Spleen (tissue), 7 donors: ENCODE data around the gene SOX6.

Experiments
- CTCF ChIP-seq, 11 experiments: fragments of 200-600 bp in 7 of 11; fragments of 450-650 bp in 4 of 11; sonication (generic) in 4 of 11; IDR thresholded peaks in 8 of 11; conservative IDR thresholded peaks in 3 of 11; 1 replicate in 7 of 11; 2 replicates in 4 of 11; pipeline versions ENCODE4 v1.4.0 to v1.8.0; 2016 to 2021; ENCODE audit warnings: antibody characterized with exemption in 11 of 11, inconsistent platforms in 4 of 11, mild to moderate bottlenecking in 1 of 11
- POLR2A ChIP-seq, 3 donors: fragments of 450-650 bp; IDR thresholded peaks; one replicate each; pipeline ENCODE4 v1.5.1; 2017; ENCODE audit warnings: antibody characterized with exemption in 3 of 3, mild to moderate bottlenecking in 1 of 3
- donor health status: DM: no; HTN: no; CAD: no; lungs with moderate emphysema.
- donor health status: DM: no; HTN: no; CAD: no.
- donor health status: DM: no; HTN: no; CAD: no.

DNA sequence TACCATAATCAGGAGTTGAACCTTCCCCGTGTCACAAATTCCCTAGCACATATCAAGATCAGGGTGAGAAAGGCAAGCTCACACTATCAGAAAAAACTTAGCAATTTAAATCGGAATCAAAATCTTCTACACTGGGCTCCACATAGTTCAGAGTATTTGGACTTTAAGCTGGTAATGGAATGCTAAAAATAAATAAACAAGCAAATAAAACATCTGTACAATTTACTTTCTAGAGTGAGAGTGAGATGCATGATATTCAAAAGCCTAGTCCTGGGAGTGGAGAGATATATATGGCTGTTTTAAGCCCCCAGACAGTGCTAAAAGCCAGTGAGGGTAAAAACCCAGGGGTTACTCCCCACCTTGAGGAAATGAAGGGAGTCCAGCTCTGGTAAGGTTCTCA, 380.6 kb downstream of the SOX6 start:
- no peak for TF ChIP-seq CTCF (IDR thresholded peaks at IDR 0.05 in 8 of 11, conservative IDR thresholded peaks at IDR 0.05 in 3 of 11)
- no peak for TF ChIP-seq POLR2A (IDR thresholded peaks at IDR 0.05)
